OCI-LY7 (cell line): Measurements from ENCODE around the gene DENND2A.

Source experiments
- EZH2phosphoT487 ChIP-seq: fragments of 200-600 bp; sonication (generic); IDR thresholded peaks from 2 replicates; pipeline ENCODE4 v1.6.1; 2018; ENCODE audit warnings: low read depth, borderline replicate concordance, mild to moderate bottlenecking, mixed run types, antibody characterized with exemption, low read length, moderate library complexity, mixed read lengths
- TF ChIP-seq, protein P1 (sequence below): fragments of 200-600 bp; sonication (generic); conservative IDR thresholded peaks from 2 replicates; pipeline ENCODE4 v1.5.1; 2014; ENCODE audit warnings: mild to moderate bottlenecking, antibody characterized with exemption, low read length, moderate library complexity, mixed read lengths

DNA sequence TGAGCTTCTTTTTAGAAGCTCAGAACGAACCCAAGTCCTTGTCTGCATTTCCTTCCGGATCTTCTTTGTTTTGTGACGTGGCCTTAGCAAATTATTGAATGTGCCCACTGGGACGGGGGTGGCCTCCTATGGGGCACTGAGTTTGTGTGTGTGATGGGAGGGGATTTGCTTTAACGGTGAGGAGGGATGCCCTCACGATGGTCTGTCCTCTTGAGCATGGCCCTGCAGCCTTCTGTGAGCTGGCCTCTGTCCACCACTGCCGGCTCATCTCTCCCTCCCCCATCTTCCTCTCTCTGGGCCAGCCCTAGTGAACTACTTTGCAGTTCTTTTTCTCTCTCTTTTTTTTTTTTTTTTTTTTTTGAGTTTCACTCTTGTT lies 98.4 kb downstream of the DENND2A start:
- TF ChIP-seq EZH2phosphoT487, result no peak
- TF ChIP-seq, protein P1, sequence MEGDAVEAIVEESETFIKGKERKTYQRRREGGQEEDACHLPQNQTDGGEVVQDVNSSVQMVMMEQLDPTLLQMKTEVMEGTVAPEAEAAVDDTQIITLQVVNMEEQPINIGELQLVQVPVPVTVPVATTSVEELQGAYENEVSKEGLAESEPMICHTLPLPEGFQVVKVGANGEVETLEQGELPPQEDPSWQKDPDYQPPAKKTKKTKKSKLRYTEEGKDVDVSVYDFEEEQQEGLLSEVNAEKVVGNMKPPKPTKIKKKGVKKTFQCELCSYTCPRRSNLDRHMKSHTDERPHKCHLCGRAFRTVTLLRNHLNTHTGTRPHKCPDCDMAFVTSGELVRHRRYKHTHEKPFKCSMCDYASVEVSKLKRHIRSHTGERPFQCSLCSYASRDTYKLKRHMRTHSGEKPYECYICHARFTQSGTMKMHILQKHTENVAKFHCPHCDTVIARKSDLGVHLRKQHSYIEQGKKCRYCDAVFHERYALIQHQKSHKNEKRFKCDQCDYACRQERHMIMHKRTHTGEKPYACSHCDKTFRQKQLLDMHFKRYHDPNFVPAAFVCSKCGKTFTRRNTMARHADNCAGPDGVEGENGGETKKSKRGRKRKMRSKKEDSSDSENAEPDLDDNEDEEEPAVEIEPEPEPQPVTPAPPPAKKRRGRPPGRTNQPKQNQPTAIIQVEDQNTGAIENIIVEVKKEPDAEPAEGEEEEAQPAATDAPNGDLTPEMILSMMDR, result no peak
